Measurements from ENCODE around the gene TMEM63C.

Gene TMEM63C

GRCh38 chr14:77140359-77141213, 41.0 kb upstream of the TMEM63C start:
- TF ChIP-seq CTCF (IDR thresholded peaks at IDR 0.05; ENCODE audit: insufficient read depth, low read length, missing control alignments): no peak
- ChIA-PET POLR2A (no interaction called here), CTCF (interaction anchor here (1.2 to 3.5 kb wide), 4 partner anchors 11 to 31 kb away, joined by 3 to 28 read pairs (median 8); no protein-coding TSS in a partner anchor)
- DNase-seq (ENCODE audit: low read depth, low spot score): no peak
- peak overlapping the region; percentile 20 for H3K4me3 ChIP-seq (ENCODE audit: low read depth, low read length)

- peak within 1 kb of the TSS; percentile 38 for H3K4me3 ChIP-seq (ENCODE audit: low read depth, low read length)
- no peak for DNase-seq (ENCODE audit: low read depth, low spot score)
- POLR2A ChIA-PET: no interaction called here
- CTCF ChIA-PET: interaction anchor here (2.4 to 3.5 kb wide), 3 partner anchors 8 to 14 kb away, joined by 10 to 28 read pairs (median 14); no protein-coding TSS in a partner anchor
- TF ChIP-seq CTCF (IDR thresholded peaks at IDR 0.05; ENCODE audit: insufficient read depth, low read length, missing control alignments): peak; percentile 46
Observed at GRCh38 chr14:77141214-77142004, 40.2 kb upstream of the TMEM63C start, which contains the start of gene ZDHHC22. Gene ZDHHC22 (minus strand): TSS chr14:77141791. CDS start chr14:77139738, 2,053 bp downstream.

GRCh38 chr14:77142005-77142800, 39.4 kb upstream of the TMEM63C start:
- no peak overlapping the region; the same call in 1 of the 2 replicates for H3K4me3 ChIP-seq (ENCODE audit: low read depth, low read length)
- no peak for DNase-seq (ENCODE audit: low read depth, low spot score)
- TF ChIP-seq CTCF (IDR thresholded peaks at IDR 0.05; ENCODE audit: insufficient read depth, low read length, missing control alignments): no peak
- ChIA-PET POLR2A (no interaction called here), CTCF (interaction anchor here (0.8 to 3.5 kb wide), 6 partner anchors 8 to 174 kb away, joined by 4 to 28 read pairs (median 10); no protein-coding TSS in a partner anchor)

- TF ChIP-seq CTCF (IDR thresholded peaks at IDR 0.05; ENCODE audit: insufficient read depth, low read length, missing control alignments): no peak
- no peak overlapping the region for H3K4me3 ChIP-seq (ENCODE audit: low read depth, low read length)
- DNase-seq (ENCODE audit: low read depth, low spot score): no peak
- ChIA-PET POLR2A (no interaction called here), CTCF (interaction anchor here (0.8 to 3.5 kb wide), 11 partner anchors 8 to 268 kb away, joined by 3 to 28 read pairs (median 8); no protein-coding TSS in a partner anchor)
Observed at GRCh38 chr14:77143071-77143470, 38.5 kb upstream of the TMEM63C start.

GRCh38 chr14:77144412-77145115, 37.0 kb upstream of the TMEM63C start:
- TF ChIP-seq CTCF (IDR thresholded peaks at IDR 0.05; ENCODE audit: insufficient read depth, low read length, missing control alignments): no peak
- ChIA-PET POLR2A (no interaction called here), CTCF (interaction anchor here (1.1 to 3.5 kb wide), 6 partner anchors 7 to 269 kb away, joined by 3 to 28 read pairs (median 8); no protein-coding TSS in a partner anchor)
- no peak for DNase-seq (ENCODE audit: low read depth, low spot score)
- H3K4me3 ChIP-seq (ENCODE audit: low read depth, low read length): no peak overlapping the region

Measured in AG04449 (cell line).